ENCODE data around the gene GMPR.

- TF ChIP-seq CTCF (IDR thresholded peaks at IDR 0.05) (no peak), POLR2A (IDR thresholded peaks at IDR 0.05) (no peak)
Measured at GRCh38 chr6:16314296-16314695, 75.9 kb downstream of the GMPR start.

All from adrenal gland (tissue), 5 donors.